SHP77 treated with DMSO at 0.1 percent for 48 hours (cell line): Measurements from ENCODE around the gene TRPC4.
"Not testable (repeated sequence)": the region's sequence is repeated elsewhere in the genome, so short reads cannot be mapped to it uniquely, and the experiment has no call there.

Source experiments
- DNase-seq: peaks from one replicate; lab custom pipeline; 2025; lab: John Stamatoyannopoulos, UW

Gene TRPC4

DNA sequence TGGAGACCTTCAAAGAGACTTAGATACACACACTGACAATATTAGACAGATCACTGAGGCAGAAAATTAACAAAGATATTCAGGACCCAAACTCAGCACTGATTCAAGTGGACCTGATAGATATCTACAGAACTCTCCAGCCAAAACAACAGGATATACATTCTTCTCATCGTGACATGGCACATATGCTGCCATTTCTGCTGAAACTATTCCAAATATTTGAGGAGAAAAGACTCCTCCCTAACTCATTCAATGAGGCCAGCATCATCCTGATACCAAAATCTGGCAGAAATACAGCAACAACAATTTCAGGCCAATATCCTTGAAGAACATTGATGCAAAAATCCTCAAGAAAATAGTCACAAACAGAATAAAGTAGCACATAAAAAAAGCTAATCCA lies 53.3 kb downstream of the TRPC4 start:
- DNase-seq, result no peak

DNA sequence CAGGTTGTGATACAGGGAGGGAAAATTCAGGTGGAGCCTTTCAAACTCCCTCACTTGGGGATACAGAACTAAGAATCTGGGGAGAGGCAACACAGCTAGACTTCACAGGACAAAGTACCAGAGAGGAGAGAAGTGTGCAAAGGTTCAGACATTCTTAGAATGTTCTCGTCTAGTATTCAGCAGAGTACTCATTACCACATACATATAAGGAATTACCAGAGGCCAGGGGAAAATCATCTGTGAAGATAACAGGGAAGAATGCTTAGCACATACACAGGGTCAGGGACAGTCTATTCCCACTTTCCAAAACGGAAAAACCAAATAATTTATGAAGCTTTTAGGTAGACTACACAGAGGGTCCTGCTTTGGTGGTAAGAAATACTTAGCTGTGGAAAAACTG lies 58.1 kb downstream of the TRPC4 start:
- DNase-seq, result no peak

DNA sequence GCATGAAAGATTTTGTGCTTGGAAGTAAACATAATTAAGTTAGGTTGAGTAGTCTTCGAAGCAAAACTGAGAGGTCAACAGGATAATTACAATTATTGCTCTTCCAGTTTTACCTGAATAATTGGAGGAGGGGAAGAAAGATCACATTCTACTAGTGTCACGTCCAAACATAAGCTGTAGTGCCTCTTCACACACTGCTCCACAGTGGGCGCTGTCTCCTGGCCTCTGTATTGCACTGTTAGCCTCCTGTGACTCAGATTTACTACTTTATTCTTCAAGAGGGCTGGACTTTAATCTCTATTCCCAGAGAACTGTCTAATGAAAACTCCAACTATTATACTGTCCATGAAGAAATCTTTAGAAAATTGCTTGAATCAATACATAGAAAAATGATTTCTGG lies 62.9 kb downstream of the TRPC4 start:
- no peak for DNase-seq

DNA sequence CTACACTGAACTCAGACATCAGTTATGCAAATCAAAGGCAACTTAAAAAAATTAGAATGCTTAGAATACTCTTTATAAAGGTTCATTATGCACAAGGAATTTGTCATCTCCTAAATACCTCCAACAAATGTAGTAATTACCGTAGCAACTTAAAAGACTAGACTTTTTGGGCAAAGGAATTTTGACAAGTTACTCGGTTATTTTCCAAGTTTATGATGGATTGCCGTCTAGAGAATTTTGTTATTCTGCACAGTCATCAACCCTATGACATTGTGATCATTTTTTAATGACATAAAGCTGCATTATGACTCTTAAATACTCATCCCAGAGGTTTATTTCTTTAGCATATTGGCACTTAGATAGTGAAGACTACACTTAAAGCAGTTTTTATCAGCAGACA lies 71.9 kb downstream of the TRPC4 start:
- DNase-seq, result no peak

DNA sequence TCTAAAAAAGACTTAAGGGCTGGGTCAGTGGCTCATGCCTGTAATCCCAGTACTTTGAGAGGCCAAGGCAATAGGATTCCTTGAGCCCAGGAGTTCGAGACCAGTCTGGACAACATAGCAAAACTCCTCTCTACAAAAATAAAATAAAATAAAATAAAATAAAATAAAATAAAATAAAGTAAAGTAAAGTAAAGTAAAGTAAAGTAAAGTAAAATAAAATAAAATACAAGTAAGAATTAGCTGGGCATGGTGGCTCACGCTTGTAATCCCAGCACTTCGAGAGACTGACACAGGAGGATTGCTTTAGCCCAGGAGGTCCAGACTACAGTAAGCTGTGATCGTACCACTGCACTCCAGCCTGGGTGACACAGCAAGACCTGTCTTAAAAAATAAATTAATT lies 72.8 kb downstream of the TRPC4 start:
- DNase-seq, result not testable (repeated sequence)

DNA sequence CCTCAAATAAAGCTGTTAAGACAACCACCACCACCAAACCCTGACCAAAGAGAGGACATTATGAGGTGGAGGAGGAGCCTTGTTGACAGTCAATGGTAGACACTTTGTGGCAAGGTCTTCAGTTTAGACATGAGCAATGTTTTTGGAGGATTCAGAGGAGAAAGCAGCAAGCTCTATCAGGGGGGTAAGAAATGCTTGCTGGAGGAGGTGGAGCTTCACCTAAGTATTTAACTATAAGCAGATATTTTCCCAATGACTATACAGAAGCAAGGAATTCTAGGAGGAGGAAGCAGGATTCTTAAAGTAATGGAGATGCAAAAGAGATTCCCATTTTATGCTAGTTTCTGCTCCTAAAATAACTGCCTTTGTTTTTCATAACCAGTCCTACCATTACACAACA lies 74.2 kb downstream of the TRPC4 start:
- DNase-seq, result no peak

DNA sequence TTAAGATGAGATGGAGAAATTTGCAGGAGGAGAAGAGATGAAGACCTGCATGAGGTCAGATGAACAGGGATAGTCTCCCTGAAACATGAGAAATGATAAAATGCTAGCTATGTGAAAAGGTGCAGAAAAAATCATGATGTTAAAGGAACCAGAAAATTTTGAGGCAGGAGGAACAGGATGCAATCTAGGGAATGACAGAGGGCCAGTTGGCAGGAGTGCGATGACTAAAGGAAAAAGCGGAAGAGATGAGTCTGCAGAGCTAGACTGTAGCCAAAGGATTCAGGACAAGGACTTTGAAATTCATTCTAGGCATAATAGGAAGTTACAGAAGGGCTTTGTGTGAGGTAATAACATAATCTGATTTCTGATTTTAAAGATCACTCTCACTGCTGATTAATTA lies 77.9 kb downstream of the TRPC4 start:
- DNase-seq, result no peak

DNA sequence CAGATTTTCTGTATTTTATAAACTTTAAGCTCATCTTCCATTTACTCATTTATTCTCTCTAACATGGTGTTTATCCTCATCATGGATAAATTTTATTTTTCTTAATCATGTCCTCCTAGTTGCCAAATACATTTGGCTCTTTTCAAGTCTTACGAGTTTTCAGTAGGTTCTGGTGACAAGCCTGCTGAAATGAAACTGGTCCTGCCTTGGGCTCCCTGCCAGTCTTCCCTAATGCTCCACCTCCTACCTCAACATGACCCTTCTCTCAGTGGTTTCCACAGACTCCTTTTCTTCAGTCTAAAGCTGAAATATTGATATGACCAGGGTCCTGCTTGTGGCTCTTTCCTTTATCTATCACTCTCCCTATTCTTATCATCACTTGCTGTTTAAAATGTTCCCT lies 81.2 kb downstream of the TRPC4 start:
- no peak for DNase-seq

DNA sequence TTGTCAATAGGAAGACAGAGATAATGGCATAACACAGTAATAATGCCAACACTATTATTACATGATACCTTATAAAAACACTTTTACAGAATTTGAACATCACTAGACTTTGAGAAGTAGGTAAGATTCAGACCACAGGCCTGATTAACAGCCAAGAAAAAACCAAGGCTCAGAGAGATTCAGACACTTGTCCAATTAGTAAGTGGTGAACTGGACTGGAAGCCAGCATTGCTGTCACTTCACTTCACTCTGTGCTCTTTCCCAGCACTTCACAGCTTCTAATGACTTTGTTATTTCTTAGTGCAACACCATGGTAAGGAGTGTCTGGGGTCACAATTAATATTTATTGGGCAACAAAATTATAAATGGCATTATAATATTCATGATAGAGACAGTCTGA lies 91.9 kb downstream of the TRPC4 start:
- DNase-seq, result no peak

DNA sequence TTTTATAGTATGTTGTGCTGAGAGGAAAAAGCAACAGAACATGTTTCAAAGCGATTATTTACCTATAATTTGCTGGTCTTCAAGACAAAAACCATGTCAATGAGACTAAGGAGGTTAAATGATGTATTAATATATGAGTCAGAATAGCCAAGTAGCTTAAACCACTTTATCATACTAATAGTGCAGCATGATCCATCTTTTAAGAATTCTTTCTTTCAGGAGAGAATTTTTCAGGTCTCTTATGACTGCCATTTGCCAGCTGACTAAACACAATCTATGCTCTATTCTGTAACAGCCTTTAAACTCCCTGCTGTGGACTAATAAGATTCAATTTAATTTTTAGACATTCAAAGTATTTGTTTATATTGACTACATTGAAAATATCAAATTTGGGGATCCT lies 93.7 kb downstream of the TRPC4 start:
- no peak for DNase-seq

DNA sequence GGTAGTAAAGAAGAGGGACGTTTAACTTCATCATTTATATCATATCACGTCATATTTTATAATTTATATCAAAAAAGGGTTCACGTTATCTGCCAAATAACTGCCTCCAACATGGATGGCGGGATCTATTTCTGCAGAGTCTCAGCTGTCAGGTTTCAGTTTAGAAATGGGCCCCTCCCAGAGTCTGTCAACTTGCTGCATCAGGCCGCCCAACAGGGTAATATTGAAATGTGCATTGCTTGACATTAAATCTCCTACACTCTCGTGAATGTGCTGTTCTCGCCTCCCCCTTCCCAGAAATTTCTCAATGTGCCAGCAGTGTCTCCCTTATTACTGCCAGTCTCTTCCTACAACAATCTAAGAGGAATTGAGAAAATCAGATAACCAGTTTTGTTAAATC lies 96.9 kb downstream of the TRPC4 start:
- no peak for DNase-seq

DNA sequence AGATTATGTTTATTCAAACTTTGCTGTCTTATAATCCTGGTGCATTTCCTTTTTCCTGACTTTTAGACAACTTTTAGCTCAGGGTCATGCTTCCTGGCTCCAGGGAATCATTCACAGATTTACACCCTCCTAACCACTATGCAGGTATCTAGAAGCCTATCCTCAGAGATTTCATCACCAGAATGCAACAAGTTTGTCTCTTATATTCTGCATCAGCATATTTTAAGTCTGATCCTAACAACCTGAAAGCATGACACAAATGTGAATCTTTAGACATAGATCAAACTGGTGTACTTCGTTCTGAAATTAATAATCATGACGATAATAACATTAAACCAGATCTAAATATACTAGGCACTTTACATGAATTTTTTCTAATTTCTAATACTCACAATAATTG lies 100.0 kb downstream of the TRPC4 start:
- no peak for DNase-seq

DNA sequence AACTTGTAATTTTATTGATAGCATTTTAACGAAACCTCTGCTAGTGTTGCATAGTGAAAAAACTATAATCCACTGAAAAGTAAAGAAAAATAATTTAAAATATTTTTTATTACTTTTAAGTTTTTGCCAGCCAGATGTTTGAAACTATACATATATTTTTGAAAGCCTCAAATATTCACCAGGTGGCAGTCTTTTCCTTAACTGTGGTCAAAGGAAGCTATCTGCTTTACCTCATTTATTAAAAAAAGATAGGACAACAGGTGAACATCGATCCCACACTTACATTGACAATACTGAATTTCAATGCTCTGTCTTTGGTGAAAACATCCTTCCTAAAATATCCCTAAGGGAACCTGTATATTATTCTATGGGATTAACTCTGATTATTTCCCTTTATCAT lies 100.5 kb downstream of the TRPC4 start:
- no peak for DNase-seq

DNA sequence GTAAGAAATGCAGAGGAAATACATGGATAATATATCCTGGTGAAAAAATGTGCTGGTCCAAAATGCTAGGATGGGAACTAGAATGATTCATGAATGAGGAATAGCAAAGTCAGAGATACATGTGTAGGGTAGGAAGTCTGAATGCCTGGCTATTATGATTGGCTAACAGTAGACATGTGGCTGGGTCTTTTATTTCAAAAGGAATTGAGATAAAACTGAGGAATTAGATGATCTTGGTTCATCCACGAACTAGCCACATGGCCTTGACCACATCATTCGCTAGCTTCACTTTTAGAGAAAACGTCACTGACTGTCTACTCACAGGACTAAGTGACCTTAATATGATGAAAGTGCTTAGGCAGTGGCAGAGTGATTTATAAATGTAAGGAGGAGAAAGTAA lies 103.1 kb downstream of the TRPC4 start:
- no peak for DNase-seq

DNA sequence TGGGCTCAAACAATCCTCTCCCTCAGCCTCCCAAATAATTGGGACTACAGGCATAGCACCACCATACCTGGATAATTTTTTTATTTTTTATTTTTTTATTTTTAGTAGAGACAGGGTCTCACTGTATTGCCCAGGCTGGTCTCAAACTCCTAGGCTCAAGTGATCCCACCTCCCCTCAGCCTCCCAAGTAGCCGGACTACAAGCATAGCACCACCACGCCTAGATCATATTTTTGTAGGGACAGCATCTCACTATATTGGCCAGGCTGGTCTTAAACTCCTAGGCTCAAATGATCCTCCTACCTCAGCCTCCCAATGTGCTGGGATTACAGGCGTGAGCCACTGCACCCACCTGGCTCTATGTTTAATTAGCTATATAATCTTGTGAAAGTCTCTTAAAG lies 114.2 kb downstream of the TRPC4 start:
- no peak for DNase-seq

DNA sequence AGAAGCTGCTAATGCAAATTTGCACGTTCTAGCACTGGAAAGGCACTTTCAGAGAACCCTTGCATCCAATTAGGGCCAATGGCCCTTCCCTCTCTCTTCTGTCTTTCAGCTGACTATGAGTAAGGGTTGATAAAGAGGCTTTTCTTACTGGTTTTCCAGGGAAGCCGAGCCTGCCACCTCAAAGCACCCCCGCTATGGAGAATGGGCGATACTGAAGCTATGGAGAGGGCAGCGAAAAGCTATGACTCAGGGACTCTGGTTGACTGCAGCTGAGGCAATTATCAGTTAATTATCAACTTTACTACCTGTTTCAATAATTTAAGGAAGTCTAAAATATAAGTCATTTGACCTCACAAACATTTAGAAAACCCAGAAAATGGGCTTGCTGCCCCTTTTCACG lies 115.8 kb downstream of the TRPC4 start:
- DNase-seq, result no peak

DNA sequence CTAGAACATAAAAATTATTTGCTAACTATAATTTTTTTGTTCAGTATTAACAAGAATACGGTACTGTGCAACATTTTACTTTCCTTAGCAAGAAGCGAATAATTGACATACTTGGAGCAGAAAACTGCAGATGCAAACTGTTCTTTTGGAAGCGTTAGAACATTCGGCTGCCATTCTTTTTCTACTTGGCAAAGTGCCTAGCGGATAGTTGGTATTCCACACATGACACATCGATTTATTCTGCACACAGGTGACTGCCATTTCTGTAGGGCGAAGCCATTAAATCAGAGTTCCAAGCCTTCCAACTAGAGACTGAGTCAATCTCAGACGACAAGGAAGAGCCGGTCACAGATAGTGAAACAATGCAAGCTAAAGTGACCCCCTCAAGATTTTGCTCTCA lies 117.4 kb downstream of the TRPC4 start:
- no peak for DNase-seq

DNA sequence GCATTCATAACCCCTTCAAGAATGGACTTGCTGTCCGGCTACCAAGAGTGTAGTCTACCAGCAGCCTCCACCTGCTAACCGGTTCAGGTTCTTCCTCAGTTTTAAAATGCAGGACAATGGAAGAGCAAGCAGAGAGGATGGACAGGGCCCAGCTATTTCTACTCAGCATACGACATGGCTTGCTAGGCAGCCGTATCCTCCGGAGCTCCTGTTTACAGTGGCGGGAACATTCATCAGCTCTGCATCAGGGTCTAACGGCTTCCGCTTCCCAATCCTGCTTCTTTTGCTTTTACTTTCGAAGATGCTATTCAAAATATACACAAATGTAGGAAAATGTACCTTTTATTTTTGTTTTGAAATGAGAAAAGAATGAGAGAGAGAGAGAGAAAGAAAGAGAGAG lies 118.5 kb downstream of the TRPC4 start:
- no peak for DNase-seq

DNA sequence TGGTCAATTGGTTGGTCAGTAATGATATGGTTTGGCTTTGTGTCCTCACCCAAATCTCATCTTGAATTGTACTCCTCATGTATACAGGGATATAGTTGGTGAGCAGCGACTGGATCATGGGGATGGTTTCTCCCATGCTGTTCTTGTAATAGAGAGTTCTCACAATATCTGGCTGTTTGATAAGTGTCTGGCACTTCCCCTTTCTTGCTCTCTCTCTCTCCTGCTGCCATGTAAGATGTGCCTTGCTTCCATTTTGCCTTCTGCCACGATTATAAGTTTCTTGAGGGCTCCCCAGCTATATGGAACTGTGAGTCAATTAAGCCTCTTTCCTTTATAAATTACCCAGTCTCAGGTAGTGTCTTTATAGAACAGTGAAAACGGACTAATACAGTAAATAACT lies 120.7 kb downstream of the TRPC4 start:
- no peak for DNase-seq

DNA sequence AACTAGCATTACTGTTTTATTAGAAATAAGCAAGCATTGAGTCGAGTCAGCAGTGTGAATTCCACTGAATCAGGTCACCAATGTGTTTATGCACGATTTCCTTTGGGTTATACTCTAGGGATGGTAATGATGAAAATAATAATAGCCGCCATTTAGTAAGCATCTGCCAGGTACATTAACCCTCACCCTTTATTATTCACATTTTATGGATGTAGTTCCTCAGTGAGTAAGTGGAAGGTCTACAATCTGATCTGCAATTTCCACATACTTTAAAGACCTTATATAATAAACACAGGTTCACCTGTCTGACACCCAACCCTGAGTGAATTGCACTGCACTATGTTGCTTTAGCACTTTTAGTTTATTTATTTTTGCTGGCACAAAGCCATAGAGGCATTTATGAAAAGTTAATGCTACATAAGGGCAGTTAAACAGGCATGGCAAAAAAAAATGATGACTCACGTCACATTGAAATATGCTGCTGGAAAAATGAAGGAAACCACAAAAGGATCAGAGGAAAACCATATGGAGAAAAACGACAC lies 122.4 kb downstream of the TRPC4 start:
- DNase-seq, result peak; percentile 19

DNA sequence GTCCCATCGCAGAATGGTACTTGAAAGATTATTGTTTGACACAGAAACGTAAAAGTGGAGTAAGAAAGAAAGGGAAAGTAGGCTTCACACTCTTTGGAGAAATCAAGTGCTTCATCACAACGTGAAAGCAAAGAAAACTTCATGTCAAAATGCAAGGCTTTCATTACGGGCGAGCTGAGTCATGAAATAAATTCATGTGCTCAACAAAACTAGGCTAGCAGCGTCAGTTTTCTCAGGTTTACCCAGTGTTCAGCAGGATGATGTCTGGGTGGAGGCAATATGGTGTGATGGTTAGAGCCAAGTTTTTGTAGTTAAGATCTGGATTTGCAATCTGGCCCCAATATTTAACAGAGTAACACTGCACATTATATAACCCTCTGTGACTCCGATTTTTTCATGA lies 128.0 kb downstream of the TRPC4 start:
- no peak for DNase-seq

DNA sequence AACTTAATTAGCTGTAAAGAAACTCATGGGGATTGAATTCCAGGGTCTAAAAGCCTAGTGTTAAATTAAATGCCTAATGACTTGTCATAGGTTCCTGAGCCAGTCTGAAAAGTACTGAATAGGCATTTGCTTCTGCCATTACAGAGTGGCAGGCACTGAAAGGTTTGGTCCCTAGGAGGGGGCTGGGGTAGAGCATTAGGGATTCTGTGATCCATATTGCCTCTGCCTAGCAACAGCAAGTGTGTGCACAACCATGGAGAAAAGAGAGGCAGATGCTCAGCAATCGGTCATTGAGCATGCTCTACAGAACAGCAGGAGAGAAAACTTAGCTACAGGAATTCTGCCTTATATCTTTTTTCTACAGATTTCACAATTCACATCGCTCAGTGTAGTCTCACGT lies 133.5 kb downstream of the TRPC4 start:
- DNase-seq, result no peak

DNA sequence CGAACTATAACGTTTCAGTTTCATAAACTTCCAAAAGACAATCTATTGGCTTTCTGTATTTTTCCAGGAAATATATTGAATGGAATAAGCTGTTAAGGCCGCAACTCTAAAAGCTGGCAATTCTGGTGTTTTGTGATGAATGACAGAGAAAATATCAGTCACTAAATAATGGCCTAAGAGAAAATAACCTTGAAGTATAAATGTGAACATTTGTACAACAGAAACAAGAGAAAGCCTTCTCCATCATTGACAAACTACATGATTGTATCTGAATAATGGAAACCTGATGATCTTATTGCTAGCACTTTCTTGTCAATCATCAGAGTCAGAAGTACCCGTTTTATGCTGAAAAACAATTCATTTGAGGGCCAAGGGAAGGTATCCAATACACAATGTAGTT lies 134.3 kb downstream of the TRPC4 start:
- no peak for DNase-seq

DNA sequence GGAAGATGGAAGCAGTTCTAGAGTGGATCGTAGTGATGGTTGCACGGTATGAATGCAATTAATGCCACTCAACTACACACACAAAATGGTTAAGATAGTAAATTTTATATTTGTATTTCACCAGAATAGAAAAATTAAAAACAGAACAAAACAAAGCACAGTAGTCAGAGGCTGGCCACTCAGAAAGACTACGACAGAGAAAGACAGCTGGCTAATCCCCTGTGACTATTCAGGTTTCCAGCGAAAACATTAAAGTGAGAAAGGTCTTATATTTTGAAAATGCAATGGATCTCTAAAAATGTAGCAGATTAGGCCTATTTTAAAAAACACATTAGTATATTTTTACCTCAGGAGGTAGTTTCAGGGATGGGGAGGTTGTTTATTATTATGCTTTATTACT lies 139.7 kb downstream of the TRPC4 start:
- no peak for DNase-seq
